Esophagus squamous epithelium (tissue), 5 donors: ENCODE results near the gene GAL3ST2. TPM values are rescaled to one million over a fixed set of nuclear protein-coding genes. Genes with fewer than 3 reads are reported as not detected.

ENCODE experiments used
- DNase-seq: peaks from one replicate; lab custom pipeline; 2025; lab: John Stamatoyannopoulos, UW
- H3K27ac ChIP-seq, 4 donors: fragments of 200-600 bp; sonication (generic); one replicate each; pipeline ENCODE4 v1.5.1; 2016 to 2019; ENCODE audit warnings: mild to moderate bottlenecking in 1 of 4
- H3K27me3 ChIP-seq, 4 donors: fragments of 200-600 bp; sonication (generic); 1 replicate in 3 of 4; 2 replicates in 1 of 4; pipeline versions ENCODE4 v1.5.1 to v1.6.0; 2017 to 2021; ENCODE audit warnings: antibody characterized with exemption in 1 of 4
- H3K36me3 ChIP-seq, 3 donors: fragments of 200-600 bp; sonication (generic); one replicate each; pipeline ENCODE4 v1.5.1; 2016 to 2019
- H3K4me1 ChIP-seq, 3 donors: fragments of 200-600 bp; sonication (generic); one replicate each; pipeline ENCODE4 v1.5.1; 2017 to 2019
- H3K4me3 ChIP-seq, 4 donors: fragments of 200-600 bp; sonication (generic); 1 replicate in 3 of 4; 2 replicates in 1 of 4; pipeline ENCODE4 v1.5.1; 2016 to 2019; ENCODE audit warnings: mild to moderate bottlenecking in 2 of 4, moderate library complexity in 1 of 4
- H3K9me3 ChIP-seq, 3 donors: fragments of 200-600 bp; sonication (generic); one replicate each; pipeline ENCODE4 v1.5.1; 2016 to 2019
- CTCF ChIP-seq, 6 experiments: fragments of 450-650 bp in 4 of 6; fragments of 200-600 bp in 2 of 6; sonication (generic) in 2 of 6; IDR thresholded peaks; one replicate each; pipeline ENCODE4 v1.5.1; 2016 to 2019; ENCODE audit warnings: antibody characterized with exemption in 6 of 6, mild to moderate bottlenecking in 4 of 6, moderate library complexity in 4 of 6
- POLR2A ChIP-seq, 4 donors: fragments of 450-650 bp; IDR thresholded peaks; one replicate each; pipeline ENCODE4 v1.6.1; 2017; ENCODE audit warnings: antibody characterized with exemption in 4 of 4, mild to moderate bottlenecking in 4 of 4, moderate library complexity in 3 of 4
- WGBS, 2 donors: methylation state at CpG; one replicate each; pipeline ENCODE4 v1.1.5; 2018; 5-methylcytosine and 5-hydroxymethylcytosine counted together
- intact Hi-C: fragments of 100-400 bp; cut with DNase I; formaldehyde crosslinking; loops from one replicate; pipeline ENCODE4 v1.15.0; 2022
- total RNA-seq, 4 donors: library from RNA; depleted of rRNA; stranded (reverse); fragments of >200 nt; gene quantifications; one replicate each; pipeline ENCODE4 v1.1.0, GENCODE V29; 2016
- donor health status: DM: yes; HTN: yes; CAD: no.

The GAL3ST2 gene
- total RNA-seq, 4 donors from 2014 or later = 0.38 TPM; not detected in 3

- no peak overlapping the region for H3K4me3 ChIP-seq
- TF ChIP-seq POLR2A (IDR thresholded peaks at IDR 0.05) (no peak), CTCF (IDR thresholded peaks at IDR 0.05) (no peak)
- H3K27ac ChIP-seq = no peak overlapping the region
- intact Hi-C loops = no loop called here
- peaks cover 6 to 30% (median 14%) of the 10 kb centered on the region in 3 donors for H3K4me1 ChIP-seq
- no peaks in the 10 kb centered on the region for H3K36me3 ChIP-seq
- 83 to 85% methylated on average over 12 to 18 of the region's 22 CpGs for WGBS, 2 donors
- DNase-seq = no peak
- no peaks in the 10 kb centered on the region for H3K9me3 ChIP-seq
- H3K27me3 ChIP-seq = peaks cover 0 to 13% (median 0%) of the 10 kb centered on the region in 4 donors
Measured at GRCh38 chr2:241846406-241846805, 69.8 kb downstream of the GAL3ST2 start.

GRCh38 chr2:241848761-241849615 is 72.4 kb downstream of the GAL3ST2 start:
- TF ChIP-seq POLR2A (IDR thresholded peaks at IDR 0.05) (no peak), CTCF (IDR thresholded peaks at IDR 0.05) (no peak)
- no peaks in the 10 kb centered on the region for H3K9me3 ChIP-seq
- intact Hi-C loops = no loop called here
- DNase-seq = no peak
- no peak overlapping the region for H3K27ac ChIP-seq
- H3K4me1 ChIP-seq = peaks cover 3 to 15% (median 8%) of the 10 kb centered on the region in 3 donors
- 91% methylated on average over 18 of the region's 39 CpGs; no CpG with 5 or more reads in 1 of the 2 donors for WGBS, 2 donors
- H3K36me3 ChIP-seq = no peaks in the 10 kb centered on the region
- H3K4me3 ChIP-seq = no peak overlapping the region
- peaks cover 0 to 13% (median 0%) of the 10 kb centered on the region in 4 donors for H3K27me3 ChIP-seq

DNA sequence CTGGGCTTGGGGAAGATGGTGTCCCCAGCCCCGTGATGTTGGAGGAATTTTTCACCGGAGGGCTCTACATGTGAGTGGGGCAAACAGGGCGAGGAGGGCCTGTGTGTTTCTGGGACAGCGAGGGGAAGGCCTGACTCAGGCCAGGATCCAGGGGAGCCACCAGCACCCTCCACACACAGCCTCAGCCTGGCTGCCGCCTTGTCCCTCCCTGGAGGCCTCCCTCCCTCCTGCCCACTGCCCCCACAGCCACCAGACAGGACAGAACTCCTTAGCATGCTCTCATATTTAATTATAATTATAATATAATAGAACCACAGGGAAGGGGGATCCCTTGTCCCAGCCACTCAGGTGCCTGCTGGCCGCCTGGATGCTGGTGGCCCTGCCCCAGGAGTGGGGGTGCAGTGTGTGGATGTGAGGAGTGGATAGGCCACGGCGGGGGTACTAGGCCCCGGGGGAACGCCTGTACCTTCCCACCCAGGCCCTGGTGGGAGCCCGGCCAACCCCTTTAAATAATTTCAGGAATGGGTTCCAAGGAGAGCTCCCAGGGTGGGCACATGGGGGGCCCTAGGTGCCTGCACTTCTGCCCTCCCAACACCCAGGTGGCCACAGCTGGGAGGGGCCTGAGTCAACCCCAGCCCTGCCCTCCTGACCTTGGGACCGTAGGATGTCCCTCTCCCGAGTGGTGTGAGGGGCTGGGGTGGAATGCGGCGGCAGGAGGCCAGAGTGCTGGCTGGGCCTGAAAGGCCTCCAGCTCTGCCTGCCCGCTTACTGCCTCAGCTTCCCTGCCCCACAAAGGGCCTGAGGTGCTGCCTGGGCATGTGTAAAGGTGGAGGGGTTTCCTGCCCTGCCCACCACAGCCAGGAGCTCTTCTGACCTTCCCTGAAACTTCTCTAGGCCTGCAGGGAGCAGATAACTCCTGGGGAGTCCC is 73.3 kb downstream of the GAL3ST2 start:
- intact Hi-C loops = no loop called here
- TF ChIP-seq POLR2A (IDR thresholded peaks at IDR 0.05) (no peak), CTCF (IDR thresholded peaks at IDR 0.05) (no peak)
- no peaks in the 10 kb centered on the region for H3K36me3 ChIP-seq
- DNase-seq = no peak
- H3K4me3 ChIP-seq = no peak overlapping the region
- no peaks in the 10 kb centered on the region for H3K9me3 ChIP-seq
- H3K27me3 ChIP-seq = peaks cover 0 to 8% (median 0%) of the 10 kb centered on the region in 4 donors
- WGBS, 2 donors = 81 to 100% methylated on average over 1 to 8 of the region's 16 CpGs
- H3K4me1 ChIP-seq = peaks cover 2 to 12% (median 8%) of the 10 kb centered on the region in 3 donors
- no peak overlapping the region for H3K27ac ChIP-seq

- DNase-seq = no peak
- Histone ChIP-seq H3K27me3 (no peaks in the 10 kb centered on the region), H3K27ac (no peak overlapping the region), H3K9me3 (no peaks in the 10 kb centered on the region), H3K4me1 (peaks cover 2 to 8% (median 6%) of the 10 kb centered on the region in 3 donors), H3K4me3 (no peak overlapping the region), H3K36me3 (no peaks in the 10 kb centered on the region)
- intact Hi-C loops = no loop called here
- TF ChIP-seq CTCF (IDR thresholded peaks at IDR 0.05) = no peak
- TF ChIP-seq POLR2A (IDR thresholded peaks at IDR 0.05) = no peak
- WGBS, 2 donors = 90% methylated on average over 2 of the region's 27 CpGs; no CpG with 5 or more reads in 1 of the 2 donors
Measured at GRCh38 chr2:241850544-241851324, 74.1 kb downstream of the GAL3ST2 start.
